HL-60/S4 treated with retinoic acid at 250 ng/mL for 4 days and 3 days (cell line): ENCODE data around the gene TLE6.
"Not testable (repeated sequence)": the region's sequence is repeated elsewhere in the genome, so short reads cannot be mapped to it uniquely, and the experiment has no call there.

ENCODE experiments used
- in situ Hi-C: fragments of 300-500 bp; cut with MboI; formaldehyde crosslinking; loops from 2 replicates; pipeline ENCODE4 v1.7.0; 2022; ENCODE audit warnings: low sequenced_read_pairs

TLE6 gene

DNA sequence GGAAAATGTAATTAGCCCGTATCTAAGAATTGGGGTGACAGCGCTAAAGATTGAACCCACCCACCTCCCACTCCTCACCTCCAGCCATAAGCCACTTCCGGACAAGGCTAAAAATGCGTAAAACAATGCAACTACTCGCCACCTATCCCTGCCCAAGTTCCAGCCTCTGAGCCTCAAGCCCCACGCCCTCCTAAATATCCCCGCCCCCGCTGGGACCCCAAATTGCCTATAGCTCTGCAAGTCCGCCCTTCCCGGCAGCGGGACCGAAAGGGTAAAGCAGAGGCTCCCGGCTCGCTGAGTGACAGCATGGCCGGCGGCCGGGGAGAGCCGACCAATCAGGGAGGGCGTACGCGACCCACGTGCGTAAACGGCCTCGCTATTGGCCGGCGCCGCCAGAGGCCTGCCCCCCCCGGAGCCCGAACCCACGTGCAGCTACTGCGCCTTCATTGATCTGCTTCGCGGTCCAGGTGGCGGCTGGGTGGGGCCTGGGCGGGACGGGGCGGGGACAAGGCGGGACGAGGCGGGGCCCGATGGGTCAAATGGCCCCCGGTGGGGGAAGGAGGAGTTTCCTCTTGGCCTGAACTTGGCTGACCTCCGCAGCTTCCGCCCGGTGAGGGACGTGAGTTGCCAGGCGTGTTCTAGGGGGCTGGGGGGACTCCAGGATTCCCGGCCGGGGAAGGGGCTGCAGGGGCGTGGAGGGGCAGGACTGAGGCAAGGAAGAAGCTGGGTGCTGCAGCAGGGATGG is at the start of gene TLE6:
Gene TLE6 (plus strand): TSS at position 564 of the 745 bp plus-strand sequence. CDS start 670 bp downstream, outside the sequence.
- in situ Hi-C loops, result no loop called here

DNA sequence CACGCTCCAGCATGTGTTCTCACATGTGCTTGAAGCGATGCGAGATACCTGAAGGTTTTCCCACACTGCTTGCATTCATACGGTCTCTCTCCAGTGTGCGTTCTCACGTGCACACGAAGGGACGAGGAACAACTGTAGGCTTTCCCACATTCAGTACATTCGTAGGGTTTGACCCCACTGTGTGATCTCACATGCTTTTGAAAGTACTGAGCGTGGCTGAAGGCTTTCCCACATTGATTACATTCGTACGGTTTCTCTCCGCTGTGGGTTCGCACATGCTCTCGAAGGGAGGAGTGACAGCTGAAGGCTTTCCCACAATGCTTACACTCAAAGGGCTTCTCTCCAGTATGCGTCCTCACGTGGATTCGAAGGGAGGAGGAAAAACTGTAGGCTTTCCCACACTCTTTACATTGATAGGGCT is 43.9 kb upstream of the TLE6 start:
- in situ Hi-C loops, result no loop called here

DNA sequence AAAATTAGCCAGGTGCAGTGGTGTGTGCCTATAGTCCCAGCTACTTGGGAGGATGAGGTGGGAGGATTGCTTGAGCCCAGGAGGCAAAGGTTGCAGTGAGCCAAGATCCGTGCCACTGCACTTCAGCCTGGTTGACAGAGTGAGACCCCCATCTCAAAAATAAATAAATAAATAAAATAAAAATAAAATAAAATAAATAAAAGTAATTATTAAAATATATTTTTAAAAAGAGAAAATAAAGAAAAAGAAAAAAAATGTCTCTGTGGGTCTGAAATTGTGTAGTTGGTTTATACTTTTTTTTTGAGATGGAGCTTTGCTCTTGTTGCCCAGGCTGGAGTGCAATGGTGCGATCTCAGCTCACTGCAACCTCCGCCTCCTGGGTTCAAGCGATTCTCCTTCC is 41.5 kb upstream of the TLE6 start:
- in situ Hi-C loops, result not testable (repeated sequence)

DNA sequence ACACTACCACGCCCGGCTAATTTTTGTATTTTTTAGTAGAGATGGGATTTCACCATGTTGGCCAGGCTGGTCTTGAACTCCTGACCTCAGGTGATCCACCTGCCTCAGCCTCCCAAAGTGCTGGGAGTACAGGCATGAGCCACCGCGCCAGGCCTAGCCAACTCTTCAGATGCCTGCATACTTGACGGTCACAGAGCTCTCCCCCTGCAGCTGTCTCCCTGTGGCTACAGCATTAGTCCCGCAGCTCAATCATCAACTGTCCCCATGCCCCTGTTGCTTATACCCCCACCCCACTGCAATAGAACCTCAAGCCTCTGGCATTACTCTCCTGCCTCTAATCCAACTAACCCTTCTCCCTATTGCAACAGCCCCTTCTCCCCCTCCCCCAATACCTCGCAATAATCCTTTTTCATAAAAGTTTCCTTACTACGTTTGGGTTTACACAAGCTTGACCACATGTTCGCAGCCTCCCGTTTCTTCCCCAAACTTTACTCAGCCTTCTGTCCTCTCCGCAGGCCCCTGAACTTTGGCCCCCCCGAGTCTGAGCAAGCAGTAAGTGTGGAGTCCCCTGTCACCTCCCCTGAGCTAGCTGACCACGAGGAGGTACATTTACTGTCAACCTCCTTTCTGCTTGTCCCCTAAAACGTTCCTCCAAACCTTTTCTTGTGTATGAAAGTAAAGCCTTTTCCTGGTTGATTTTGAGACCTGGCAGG is 34.3 kb upstream of the TLE6 start:
- in situ Hi-C loops, result no loop called here

DNA sequence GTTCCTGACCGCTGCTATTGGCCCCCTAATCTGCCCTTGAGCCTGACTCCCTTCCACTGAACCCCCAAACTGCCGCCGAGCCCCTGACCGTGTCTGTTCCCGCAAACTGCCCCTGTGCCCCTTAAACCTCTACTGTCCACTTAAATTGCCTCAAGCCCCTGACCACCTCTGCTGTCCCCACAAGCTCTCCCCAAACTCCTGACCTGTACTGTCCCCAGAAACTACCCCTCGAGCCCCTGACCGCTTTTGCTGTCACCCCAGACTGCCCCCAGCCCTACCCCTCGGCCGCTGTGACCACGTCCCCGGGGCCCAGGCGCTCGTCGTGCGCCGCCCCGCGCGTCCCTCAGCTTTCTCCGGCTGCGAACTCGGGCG is 33.0 kb upstream of the TLE6 start:
- in situ Hi-C loops, result no loop called here

DNA sequence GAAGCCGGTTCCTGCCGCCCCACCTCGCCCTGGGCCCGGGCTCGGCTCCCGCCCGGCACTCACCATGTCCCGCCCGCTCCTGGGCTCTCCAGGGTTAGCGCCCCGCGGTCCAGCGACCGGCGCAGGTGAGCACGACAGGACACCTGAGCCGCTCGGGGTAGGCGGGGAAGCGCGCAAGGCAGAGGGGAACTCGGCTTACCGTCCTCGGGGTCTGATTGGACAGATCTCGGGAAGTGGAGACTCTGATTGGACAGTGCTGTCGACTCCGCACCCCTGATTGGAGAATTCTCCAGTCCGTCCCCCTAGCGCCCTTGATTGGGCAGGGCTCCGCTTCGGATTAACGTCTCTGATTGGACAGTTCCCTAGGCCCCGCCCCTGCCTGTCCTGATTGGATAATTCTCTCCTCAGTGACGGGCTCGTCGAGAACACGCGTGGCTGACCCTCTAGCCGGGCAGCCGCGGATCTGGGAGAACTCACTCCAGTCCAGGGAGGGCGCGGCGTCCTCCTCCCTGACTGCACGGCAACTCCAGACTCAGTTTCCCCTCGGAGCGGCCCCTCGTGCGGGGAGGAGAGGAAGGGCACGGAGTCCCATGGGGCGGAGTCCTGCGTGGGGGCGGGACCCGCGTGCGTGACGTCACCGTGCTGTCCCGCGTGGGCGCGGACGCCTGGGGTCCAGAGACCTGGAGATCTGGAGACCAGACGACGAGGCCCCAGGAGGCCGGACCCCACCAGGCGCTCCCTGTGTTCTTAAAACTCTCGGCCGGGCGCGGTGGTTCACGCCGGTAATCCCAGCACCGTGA is 32.4 kb upstream of the TLE6 start, which contains the start of gene ZNF77:
Gene ZNF77 (minus strand): TSS at position 197 of the 800 bp plus-strand sequence. CDS start 131 bp downstream, at position 66.
- in situ Hi-C loops, result no loop called here

DNA sequence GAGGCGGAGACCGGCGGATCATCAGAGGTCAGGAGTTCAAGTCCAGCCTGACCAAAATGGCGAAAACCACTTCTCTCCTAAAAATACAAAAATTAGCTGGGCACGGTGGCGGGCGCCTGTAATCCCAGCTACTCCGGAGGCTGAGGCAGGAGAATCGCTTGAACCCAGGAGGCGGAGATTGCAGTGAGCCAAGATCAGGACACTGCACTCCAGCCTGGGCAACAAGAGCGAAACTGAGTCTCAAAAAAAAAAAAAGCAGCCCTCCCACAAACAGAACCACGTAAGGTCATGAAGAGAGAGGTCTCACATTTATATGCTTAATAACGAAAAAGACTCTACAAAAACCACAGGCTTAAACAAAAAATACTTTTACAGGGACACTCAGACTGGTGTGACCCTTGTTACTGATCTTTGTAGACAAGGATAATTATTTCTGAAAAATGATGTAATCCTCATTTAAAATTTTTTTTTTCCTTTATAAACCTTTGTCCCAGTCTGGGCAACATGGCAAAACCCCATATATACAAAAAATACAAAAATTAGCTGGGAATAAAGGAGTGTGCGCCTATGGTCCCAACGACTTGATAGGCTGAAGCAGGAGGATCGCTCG is 31.7 kb upstream of the TLE6 start:
- in situ Hi-C loops, result no loop called here

DNA sequence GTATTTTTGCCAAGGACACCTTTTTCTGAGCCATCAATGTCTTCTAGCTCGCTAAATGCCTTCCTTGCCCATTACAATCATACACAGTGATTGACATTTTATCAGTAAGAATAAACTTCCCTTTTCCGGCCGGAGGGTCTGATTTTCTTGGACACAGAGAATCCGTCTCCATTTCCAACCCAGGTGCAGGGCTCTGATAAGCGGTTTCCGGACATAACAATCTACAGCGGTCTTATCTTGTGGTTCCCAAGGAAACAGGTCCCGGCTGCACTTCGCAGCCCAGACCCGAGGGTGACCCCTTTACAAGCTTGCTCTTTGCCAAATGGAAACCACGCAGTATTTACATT is 27.5 kb upstream of the TLE6 start:
- in situ Hi-C loops, result loop anchor here (25.0 kb wide), 1 partner anchor 162 kb away; no protein-coding TSS in a partner anchor

DNA sequence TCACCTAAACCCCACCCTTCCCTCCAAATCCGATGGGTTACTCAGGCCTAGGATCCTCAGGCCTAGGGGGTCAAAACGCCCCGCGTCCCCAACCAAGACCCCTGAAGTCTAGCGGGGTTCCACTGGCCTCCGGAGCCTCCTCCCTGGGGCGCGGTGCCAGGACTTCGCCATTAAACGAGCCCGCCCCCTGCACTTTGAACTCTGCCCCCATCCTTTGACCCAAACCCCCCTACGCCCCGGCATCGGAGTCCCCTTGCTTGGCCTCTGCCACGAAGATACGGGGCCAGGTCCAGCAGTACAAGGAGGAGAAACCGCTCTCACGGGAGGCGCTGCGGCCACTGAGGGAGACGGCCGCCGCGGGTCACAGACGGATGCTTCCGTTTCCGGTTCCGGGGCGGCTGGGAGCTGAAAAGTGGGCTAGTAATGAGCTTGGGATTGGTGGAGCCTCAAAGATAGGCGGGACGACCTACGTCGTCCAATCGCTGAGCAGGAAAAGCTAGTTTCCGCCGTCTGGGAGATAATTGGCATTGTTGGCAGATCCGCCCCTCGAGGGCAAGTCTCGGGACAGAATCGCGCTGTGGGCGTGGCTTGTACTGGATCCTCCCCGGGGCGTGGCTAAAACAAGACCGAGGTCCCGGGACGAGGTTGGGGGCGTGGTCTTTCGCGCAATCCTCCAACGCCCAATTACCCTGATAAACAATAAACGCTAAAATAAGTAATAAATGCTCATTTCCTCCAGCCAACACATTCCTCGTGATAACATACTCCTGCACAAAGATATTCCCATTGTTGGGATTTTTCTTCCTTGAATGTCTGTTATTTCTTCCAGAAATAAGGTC is 26.9 kb upstream of the TLE6 start:
- in situ Hi-C loops, result loop anchor here (25.0 kb wide), 1 partner anchor 162 kb away; no protein-coding TSS in a partner anchor

DNA sequence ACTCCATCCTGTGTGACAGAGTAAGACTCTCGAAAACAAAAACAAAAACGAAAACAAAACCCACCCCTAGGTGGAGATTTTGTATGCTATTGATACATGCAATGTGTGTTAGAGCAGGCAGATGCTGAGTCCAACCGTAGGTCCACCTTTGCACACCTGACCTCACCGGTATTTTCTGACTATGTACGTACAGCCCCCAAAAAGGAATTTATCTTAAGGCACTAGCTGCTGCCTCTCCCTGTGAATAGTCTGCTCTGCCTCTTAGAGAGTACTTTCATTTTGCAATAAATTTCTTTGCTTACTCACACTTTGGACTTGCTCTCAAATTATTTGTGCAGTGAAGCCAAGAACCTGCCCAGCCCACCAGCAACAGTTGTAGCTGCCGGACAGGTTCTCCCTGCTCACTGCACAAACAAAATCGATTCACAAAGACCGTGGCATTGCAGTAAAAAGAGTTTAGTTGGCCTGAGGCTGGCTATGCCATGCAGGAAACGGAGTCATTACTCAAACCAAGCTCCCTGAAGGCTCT is 24.3 kb upstream of the TLE6 start:
- in situ Hi-C loops, result loop anchor here (25.0 kb wide), 1 partner anchor 159 kb away; no protein-coding TSS in a partner anchor

DNA sequence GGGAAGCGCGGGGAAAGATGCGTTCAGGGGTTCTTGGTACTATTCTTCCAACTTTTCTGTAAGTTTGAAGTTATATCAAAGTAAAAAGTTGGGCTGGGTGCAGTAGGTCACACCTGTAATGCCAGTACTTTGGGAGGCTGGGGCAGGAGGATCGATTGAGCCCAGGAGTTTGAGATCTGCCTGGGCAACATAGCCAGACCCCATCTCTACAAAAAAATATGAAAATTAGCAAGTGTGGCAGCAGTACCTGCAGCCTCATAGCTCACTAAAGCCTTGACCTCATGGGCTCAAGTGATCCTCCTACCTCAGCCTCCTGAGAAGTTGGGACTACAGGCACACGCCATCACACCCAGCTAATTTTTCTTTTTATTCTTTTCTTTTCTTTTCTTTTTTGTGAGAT is 20.2 kb upstream of the TLE6 start:
- in situ Hi-C loops, result loop anchor here (25.0 kb wide), 1 partner anchor 155 kb away; no protein-coding TSS in a partner anchor

DNA sequence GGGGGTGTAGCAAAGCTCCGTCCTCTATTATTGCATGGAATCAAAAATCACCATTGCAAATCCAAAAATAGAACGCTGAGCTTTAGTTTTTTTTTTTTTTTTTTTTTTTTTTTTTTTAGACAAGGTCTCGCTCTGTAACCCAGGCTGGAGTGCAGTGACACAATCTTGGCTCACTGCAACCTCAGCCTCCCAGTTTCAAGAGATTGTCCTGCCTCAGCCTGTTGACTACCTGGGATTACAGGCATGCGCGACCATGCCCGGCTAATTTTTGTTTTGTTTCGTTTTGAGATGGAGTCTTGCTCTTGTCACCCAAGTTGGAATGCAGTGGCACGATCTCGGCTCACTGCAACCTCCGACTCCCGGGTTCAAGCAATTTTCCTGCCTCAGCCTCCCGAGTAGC is 17.2 kb upstream of the TLE6 start:
- in situ Hi-C loops, result loop anchor here (25.0 kb wide), 1 partner anchor 152 kb away; no protein-coding TSS in a partner anchor

DNA sequence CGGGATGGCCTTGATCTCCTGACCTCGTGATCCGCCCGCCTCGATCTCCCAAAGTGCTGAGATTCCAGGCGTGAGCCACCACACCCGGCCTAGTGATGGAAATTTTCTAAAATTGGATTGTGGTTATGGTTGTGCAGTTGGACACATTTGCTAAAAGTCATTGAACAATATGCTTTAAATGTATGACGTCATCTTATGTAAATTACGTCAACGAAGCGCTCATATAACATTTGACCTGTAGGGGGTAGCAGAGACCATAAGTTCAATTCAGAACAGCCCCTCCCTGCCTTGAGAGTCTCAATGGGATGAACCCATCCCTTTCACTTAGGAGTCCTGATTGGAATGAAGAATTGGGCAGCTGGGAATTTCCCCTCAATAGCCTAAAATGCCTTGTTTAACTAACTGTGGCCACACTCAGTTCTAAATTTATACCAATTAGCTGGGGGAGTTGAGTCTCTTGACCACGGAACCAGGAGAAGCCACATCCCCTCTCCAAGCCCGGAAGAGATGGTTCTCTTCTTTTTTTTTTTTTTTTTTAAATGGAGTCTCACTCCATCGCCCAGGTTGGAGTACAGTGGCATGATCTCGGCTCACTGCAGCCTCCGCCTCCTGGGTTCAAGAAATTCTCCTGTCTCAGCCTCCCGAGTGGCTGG is 15.2 kb upstream of the TLE6 start:
- in situ Hi-C loops, result loop anchor here (25.0 kb wide), 1 partner anchor 150 kb away; no protein-coding TSS in a partner anchor

DNA sequence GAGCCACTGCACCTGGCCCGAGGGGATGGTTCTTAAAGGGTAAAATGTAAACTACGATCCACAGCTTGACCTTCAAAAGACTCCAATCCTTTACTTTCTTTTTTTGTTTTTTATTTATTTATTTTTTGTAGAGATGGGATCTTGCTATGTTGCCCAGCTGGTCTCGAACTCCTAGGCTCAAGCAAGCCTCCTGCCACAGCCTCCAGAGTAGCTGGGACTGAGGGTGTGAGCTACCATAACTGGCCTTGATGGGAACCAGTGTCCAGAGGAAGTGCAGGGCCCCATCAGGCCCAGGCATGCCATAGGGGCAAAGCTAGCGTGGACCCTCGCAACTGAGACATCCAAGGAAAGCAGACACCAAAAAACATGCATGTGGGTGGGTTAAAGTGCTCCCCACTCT is 14.2 kb upstream of the TLE6 start:
- in situ Hi-C loops, result loop anchor here (25.0 kb wide), 1 partner anchor 149 kb away; no protein-coding TSS in a partner anchor

DNA sequence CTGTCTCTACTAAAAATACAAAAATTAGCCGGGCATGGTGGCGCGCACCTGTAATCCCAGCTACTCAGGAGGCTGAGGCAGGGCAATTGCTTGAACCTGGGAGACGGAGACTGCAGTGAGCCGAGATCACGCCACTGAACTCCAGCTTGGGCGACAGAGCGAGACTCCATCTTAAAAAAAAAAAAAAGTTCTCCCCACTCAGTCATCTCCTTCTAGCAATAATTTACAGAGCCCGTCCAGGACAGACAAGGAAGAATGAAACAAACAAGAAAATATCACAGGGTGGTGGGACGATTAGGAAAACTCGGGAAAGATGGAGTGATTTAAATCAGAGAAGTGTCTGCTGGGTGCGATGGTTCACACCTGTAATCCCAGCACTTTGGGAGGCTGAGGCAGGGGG is 13.7 kb upstream of the TLE6 start:
- in situ Hi-C loops, result loop anchor here (25.0 kb wide), 1 partner anchor 149 kb away; no protein-coding TSS in a partner anchor

DNA sequence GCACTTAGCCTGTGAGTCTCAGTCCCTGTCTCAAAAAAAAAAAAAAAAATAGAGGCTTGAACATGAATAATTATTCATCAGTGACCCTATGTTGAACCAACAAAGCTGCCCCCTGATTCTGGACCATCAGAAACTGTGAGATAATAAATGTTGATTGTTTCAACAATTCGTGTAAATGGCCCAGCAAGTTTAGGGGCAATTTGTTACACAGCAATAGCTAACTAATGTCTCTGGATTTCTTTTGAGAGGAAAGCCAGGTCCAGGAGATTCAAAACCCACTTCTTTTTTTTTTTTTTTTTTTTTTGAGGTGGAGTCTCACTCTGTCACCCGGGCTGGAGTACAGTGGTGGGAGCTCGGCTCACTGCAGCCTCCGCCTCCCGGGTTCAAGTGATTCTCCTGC is 12.5 kb upstream of the TLE6 start:
- in situ Hi-C loops, result loop anchor here (25.0 kb wide), 1 partner anchor 147 kb away; no protein-coding TSS in a partner anchor

DNA sequence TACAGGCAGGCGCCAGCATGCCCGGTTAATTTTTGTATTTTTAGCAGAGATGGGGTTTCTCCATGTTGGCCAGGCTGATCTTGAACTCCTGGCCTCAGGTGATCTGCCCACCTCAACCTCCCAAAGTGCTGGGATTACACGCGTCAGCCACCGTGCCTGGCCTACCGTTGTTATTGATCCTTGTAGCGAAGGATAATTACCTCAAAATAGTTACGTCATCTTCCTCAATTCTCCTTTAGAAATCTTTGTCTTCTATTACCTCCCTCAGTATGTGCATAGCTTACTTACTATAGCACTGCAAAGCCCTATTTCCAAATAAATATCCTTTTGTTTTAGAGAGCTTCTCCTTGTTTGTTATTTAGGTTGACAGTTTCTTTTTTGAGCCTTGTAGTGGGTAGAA is 9.4 kb upstream of the TLE6 start:
- in situ Hi-C loops, result loop anchor here (25.0 kb wide), 1 partner anchor 144 kb away; no protein-coding TSS in a partner anchor

DNA sequence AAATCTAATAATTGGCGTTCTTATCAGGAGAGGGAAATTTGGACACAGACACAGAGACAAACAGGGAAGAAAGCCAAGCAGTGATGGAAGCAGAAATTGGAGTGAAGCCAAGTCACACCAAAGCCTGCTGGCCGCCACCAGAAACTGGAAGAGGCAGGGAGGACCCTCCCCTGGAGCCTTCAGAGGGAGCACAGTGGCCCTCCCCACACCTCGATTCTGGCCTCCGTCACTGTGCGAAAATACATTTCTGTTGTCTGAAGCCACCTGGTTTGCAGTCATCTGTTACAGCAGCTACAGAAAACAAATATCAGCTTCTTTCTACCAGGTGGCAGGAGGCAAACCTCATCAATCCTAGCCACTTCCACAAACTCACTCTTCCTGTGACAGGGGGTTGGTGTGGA is 8.3 kb upstream of the TLE6 start:
- in situ Hi-C loops, result loop anchor here (25.0 kb wide), 1 partner anchor 143 kb away; no protein-coding TSS in a partner anchor
